GM12878 (cell line): Measurements from ENCODE around the gene RGCC.

ENCODE experiments used
- CHD1 ChIP-seq: IDR thresholded peaks from 2 replicates; pipeline ENCODE4 v1.6.1; 2012; ENCODE audit warnings: low read depth, low read length, improper control_type of control experiment
- GABPA ChIP-seq: IDR thresholded peaks from 2 replicates; pipeline ENCODE4 v1.6.1; 2014; ENCODE audit warnings: antibody characterized with exemption, low read depth, mild to moderate bottlenecking, inconsistent platforms
- IRF3 ChIP-seq: fragments of 450-650 bp; IDR thresholded peaks from 2 replicates; pipeline ENCODE4 v1.6.1; 2014; ENCODE audit warnings: mild to moderate bottlenecking
- KAT2A ChIP-seq: conservative IDR thresholded peaks from 2 replicates; pipeline ENCODE4 v1.6.1; 2011; ENCODE audit warnings: low read depth, low read length; ENCODE audit not compliant: control insufficient read depth
- NFYB ChIP-seq: IDR thresholded peaks from 2 replicates; pipeline ENCODE4 v1.6.1; 2011; ENCODE audit warnings: low read depth, mild to moderate bottlenecking, low read length, improper control_type of control experiment, moderate library complexity; ENCODE audit not compliant: insufficient read depth
- NR2C1 ChIP-seq: fragments of 450-650 bp; IDR thresholded peaks from 2 replicates; pipeline ENCODE4 v1.6.1; 2017; ENCODE audit warnings: antibody characterized with exemption, mild to moderate bottlenecking, moderate library complexity
- POLR2A ChIP-seq: IDR thresholded peaks from 2 replicates; pipeline ENCODE4 v1.6.1; 2011; ENCODE audit warnings: low read depth, mild to moderate bottlenecking, low read length
- RCOR1 ChIP-seq: conservative IDR thresholded peaks from 2 replicates; pipeline ENCODE4 v1.6.1; 2012; ENCODE audit warnings: low read depth, low read length, improper control_type of control experiment
- RFX5 ChIP-seq: IDR thresholded peaks from 2 replicates; pipeline ENCODE4 v1.6.1; 2011; ENCODE audit warnings: low read depth, low read length, improper control_type of control experiment
- SIN3A ChIP-seq: IDR thresholded peaks from 2 replicates; pipeline ENCODE4 v1.6.1; 2012; ENCODE audit warnings: low read depth, low read length, improper control_type of control experiment
- TAF1 ChIP-seq: IDR thresholded peaks from 2 replicates; pipeline ENCODE4 v1.6.1; 2011; ENCODE audit warnings: mild to moderate bottlenecking, low read depth, low read length, borderline replicate concordance
- TF ChIP-seq, protein P1 (sequence below): IDR thresholded peaks from 2 replicates; pipeline ENCODE4 v1.6.1; 2012; ENCODE audit warnings: low read length, inconsistent platforms

DNA sequence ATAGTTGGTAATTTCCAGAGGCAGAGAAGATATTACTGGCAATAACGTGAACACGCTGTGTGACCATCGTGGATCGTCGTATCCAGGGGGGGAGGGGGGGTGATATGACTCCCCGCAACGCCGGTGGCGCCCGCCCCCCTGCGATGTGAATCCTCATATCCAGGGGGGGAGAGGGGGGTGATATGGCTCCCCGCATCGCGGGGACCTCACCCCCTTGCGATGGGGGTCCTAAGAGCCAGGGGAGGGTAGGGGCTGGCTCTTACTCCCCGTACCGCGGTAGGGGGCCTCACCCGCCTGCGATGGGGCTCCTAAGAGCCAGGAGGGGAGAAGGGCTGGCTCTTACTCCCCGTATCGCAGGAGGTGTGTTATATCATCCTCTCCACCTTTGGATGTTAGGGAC is 31.3 kb upstream of the RGCC start:
- TF ChIP-seq GABPA (no peak), RFX5 (no peak), CHD1 (no peak), TAF1 (no peak), KAT2A (no peak), NR2C1 (no peak), POLR2A (no peak), SIN3A (no peak), IRF3 (no peak), NFYB (no peak), RCOR1 (no peak)
- TF ChIP-seq, protein P1, sequence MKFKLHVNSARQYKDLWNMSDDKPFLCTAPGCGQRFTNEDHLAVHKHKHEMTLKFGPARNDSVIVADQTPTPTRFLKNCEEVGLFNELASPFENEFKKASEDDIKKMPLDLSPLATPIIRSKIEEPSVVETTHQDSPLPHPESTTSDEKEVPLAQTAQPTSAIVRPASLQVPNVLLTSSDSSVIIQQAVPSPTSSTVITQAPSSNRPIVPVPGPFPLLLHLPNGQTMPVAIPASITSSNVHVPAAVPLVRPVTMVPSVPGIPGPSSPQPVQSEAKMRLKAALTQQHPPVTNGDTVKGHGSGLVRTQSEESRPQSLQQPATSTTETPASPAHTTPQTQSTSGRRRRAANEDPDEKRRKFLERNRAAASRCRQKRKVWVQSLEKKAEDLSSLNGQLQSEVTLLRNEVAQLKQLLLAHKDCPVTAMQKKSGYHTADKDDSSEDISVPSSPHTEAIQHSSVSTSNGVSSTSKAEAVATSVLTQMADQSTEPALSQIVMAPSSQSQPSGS: no peak
